ENCODE measurements around the gene PDZD7. TPM values are rescaled to one million over a fixed set of nuclear protein-coding genes. Genes with fewer than 3 reads are reported as not detected.

PDZD7 gene
- total RNA-seq, 2 donors from 2014 or later: 0.19 to 0.42 TPM

- Histone ChIP-seq H3K4me1 (peaks cover 6% of the 10 kb centered on the region), H3K27me3 (no peaks in the 10 kb centered on the region)
- no peak for TF ChIP-seq CTCF (IDR thresholded peaks at IDR 0.05)
These were observed 43.8 kb downstream of the PDZD7 start, which contains the start of the genes MRPL43 and TWNK for GRCh38 chr10:100986952-100987684. MRPL43 (minus strand) TSS chr10:100987497; CDS start chr10:100987443, 54 bp downstream. TWNK (plus strand) TSS chr10:100987543; CDS start chr10:100988211, 668 bp downstream.

GRCh38 chr10:100986623-100986951, 44.3 kb downstream of the PDZD7 start:
- peak overlapping the region; percentile 75 to 85 for H3K9ac ChIP-seq (ENCODE audit: low read depth in 2 of 2, low read length in 2 of 2)
- no peak for DNase-seq
- intact Hi-C loops (cut with DNase I): no loop called here
- H3K36me3 ChIP-seq: no peaks in the 10 kb centered on the region
- peak overlapping the region; percentile 84 for H3K27ac ChIP-seq
- no peaks in the 10 kb centered on the region for H3K9me3 ChIP-seq
- peak overlapping the region; percentile 86 for H3K4me3 ChIP-seq
- TF ChIP-seq CTCF (IDR thresholded peaks at IDR 0.05): no peak
- peaks cover 6% of the 10 kb centered on the region for H3K4me1 ChIP-seq
- no peaks in the 10 kb centered on the region for H3K27me3 ChIP-seq

More at GRCh38 chr10:100986952-100987684, 43.8 kb downstream of the PDZD7 start, which contains the start of the genes MRPL43 and TWNK:
- Histone ChIP-seq H3K27ac (peak within 1 kb of the TSS; percentile 84), H3K9ac (ENCODE audit: low read depth in 2 of 2, low read length in 2 of 2) (peak within 1 kb of the TSS; percentile 75 to 85), H3K9me3 (no peaks in the 10 kb centered on the region), H3K36me3 (no peaks in the 10 kb centered on the region), H3K4me3 (peak within 1 kb of the TSS; percentile 86)
- intact Hi-C loops (cut with DNase I): no loop called here
- DNase-seq: peak; percentile 91

- no peak overlapping the region for H3K27ac ChIP-seq
- H3K27me3 ChIP-seq: no peaks in the 10 kb centered on the region
- no peaks in the 10 kb centered on the region for H3K9me3 ChIP-seq
- H3K36me3 ChIP-seq: peaks cover 9% of the 10 kb centered on the region
- peaks cover 6% of the 10 kb centered on the region for H3K4me1 ChIP-seq
- TF ChIP-seq CTCF (IDR thresholded peaks at IDR 0.05): no peak
- no peak overlapping the region for H3K9ac ChIP-seq (ENCODE audit: low read depth in 2 of 2, low read length in 2 of 2)
- H3K4me3 ChIP-seq: no peak overlapping the region
- DNase-seq: no peak
- intact Hi-C loops (cut with DNase I): no loop called here
These were observed 45.6 kb downstream of the PDZD7 start for GRCh38 chr10:100985336-100985735.

- intact Hi-C loops (cut with DNase I): no loop called here
- H3K27me3 ChIP-seq: no peaks in the 10 kb centered on the region
- no peak overlapping the region for H3K4me3 ChIP-seq
- H3K27ac ChIP-seq: no peak overlapping the region
- peaks cover 12% of the 10 kb centered on the region for H3K36me3 ChIP-seq
- peaks cover 6% of the 10 kb centered on the region for H3K4me1 ChIP-seq
- no peaks in the 10 kb centered on the region for H3K9me3 ChIP-seq
- DNase-seq: no peak
- TF ChIP-seq CTCF (IDR thresholded peaks at IDR 0.05): no peak
- no peak overlapping the region for H3K9ac ChIP-seq (ENCODE audit: low read depth in 2 of 2, low read length in 2 of 2)
These were observed 46.2 kb downstream of the PDZD7 start for GRCh38 chr10:100984672-100985177.

- Histone ChIP-seq H3K9ac (ENCODE audit: low read depth in 2 of 2, low read length in 2 of 2) (no peak overlapping the region), H3K4me3 (no peak overlapping the region), H3K27me3 (no peaks in the 10 kb centered on the region), H3K36me3 (peaks cover 12% of the 10 kb centered on the region), H3K27ac (no peak overlapping the region), H3K9me3 (no peaks in the 10 kb centered on the region), H3K4me1 (peaks cover 6% of the 10 kb centered on the region)
- TF ChIP-seq CTCF (IDR thresholded peaks at IDR 0.05): no peak
- no peak for DNase-seq
- intact Hi-C loops (cut with DNase I): no loop called here
These were observed 46.9 kb downstream of the PDZD7 start for GRCh38 chr10:100983868-100984671.
